ENCODE data around the gene N4BP2L1.

DNA sequence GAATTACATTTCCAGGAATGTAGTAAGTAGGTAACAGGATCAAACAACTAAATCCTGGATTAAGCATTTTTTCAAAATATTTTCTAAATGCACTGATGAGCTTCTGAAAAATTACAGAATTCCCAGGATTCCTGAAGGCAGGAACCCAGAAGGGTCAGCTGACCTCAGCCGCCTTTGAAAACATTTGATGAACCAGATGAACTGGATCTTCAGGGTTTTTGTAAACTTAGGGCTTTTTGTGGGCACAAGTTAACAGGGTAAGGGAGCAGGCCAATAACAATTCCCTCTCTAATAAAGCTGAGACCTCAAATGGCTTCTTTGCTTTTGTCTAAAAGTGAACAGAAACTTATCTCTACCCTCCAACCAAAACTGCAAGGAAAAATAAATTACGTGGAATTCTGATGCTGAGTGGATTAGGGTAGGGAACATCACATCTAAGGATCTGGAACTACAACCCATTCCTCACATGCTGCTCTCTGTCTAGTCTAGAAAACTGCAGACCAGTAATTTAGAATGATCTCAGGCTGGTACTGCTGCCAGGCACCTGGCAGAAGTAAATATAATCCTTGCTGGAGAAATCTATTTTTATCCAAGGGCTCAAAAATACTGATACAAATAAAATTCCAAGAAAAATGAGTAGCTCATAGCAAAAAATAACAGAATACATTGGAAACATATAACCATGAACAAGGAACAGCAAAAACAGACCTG is 48.2 kb upstream of the N4BP2L1 start:
- TF ChIP-seq, protein P1, sequence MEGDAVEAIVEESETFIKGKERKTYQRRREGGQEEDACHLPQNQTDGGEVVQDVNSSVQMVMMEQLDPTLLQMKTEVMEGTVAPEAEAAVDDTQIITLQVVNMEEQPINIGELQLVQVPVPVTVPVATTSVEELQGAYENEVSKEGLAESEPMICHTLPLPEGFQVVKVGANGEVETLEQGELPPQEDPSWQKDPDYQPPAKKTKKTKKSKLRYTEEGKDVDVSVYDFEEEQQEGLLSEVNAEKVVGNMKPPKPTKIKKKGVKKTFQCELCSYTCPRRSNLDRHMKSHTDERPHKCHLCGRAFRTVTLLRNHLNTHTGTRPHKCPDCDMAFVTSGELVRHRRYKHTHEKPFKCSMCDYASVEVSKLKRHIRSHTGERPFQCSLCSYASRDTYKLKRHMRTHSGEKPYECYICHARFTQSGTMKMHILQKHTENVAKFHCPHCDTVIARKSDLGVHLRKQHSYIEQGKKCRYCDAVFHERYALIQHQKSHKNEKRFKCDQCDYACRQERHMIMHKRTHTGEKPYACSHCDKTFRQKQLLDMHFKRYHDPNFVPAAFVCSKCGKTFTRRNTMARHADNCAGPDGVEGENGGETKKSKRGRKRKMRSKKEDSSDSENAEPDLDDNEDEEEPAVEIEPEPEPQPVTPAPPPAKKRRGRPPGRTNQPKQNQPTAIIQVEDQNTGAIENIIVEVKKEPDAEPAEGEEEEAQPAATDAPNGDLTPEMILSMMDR (IDR thresholded peaks at IDR 0.05), result no peak
- no peak for TF ChIP-seq POLR2A (IDR thresholded peaks at IDR 0.05)

Data from thyroid gland (tissue), 4 donors.